SK-N-SH treated with all-trans-retinoic acid at 6 μM for 48 hours (cell line): ENCODE measurements around the gene DNMBP.

Experiments
- BACH2 ChIP-seq: fragments of 250-450 bp; sonication (Bioruptor Pico); IDR thresholded peaks from 2 replicates; pipeline ENCODE4 v1.9.0; 2021; ENCODE audit warnings: mild to moderate bottlenecking, borderline replicate concordance
- CREB5 ChIP-seq: fragments of 250-450 bp; sonication (Bioruptor Pico); IDR thresholded peaks from 2 replicates; pipeline ENCODE4 v1.5.1; 2020; ENCODE audit warnings: low read depth, mild to moderate bottlenecking, moderate library complexity
- CSRNP3 ChIP-seq: fragments of 250-450 bp; sonication (Bioruptor Pico); IDR thresholded peaks from 2 replicates; pipeline ENCODE4 v1.5.1; 2021; ENCODE audit warnings: mild to moderate bottlenecking, moderate library complexity
- GLIS3 ChIP-seq: fragments of 250-450 bp; sonication (Bioruptor Pico); IDR thresholded peaks from 2 replicates; pipeline ENCODE4 v1.5.0; 2020; ENCODE audit warnings: mild to moderate bottlenecking, moderate library complexity
- PATZ1 ChIP-seq: fragments of 250-450 bp; sonication (Bioruptor Pico); IDR thresholded peaks from 2 replicates; pipeline ENCODE4 v1.8.0; 2020; ENCODE audit warnings: mild to moderate bottlenecking, moderate library complexity, borderline replicate concordance
- RARB ChIP-seq: fragments of 250-450 bp; sonication (Bioruptor Pico); IDR thresholded peaks from 2 replicates; pipeline ENCODE4 v1.8.0; 2021; ENCODE audit warnings: mild to moderate bottlenecking, moderate library complexity
- TCF4 ChIP-seq: fragments of 250-450 bp; sonication (Bioruptor Pico); IDR thresholded peaks from 2 replicates; pipeline ENCODE4 v1.8.0; 2021; ENCODE audit warnings: mild to moderate bottlenecking, moderate library complexity, borderline replicate concordance
- TOX ChIP-seq: fragments of 250-450 bp; sonication (Bioruptor Pico); IDR thresholded peaks from 2 replicates; pipeline ENCODE4 v1.8.0; 2021; ENCODE audit warnings: mild to moderate bottlenecking, moderate library complexity, borderline replicate concordance
- TSHZ2 ChIP-seq: fragments of 250-450 bp; sonication (Bioruptor Pico); IDR thresholded peaks from 2 replicates; pipeline ENCODE4 v1.5.0; 2020; ENCODE audit warnings: mild to moderate bottlenecking, moderate library complexity
- ZC3H10 ChIP-seq: fragments of 250-450 bp; sonication (Bioruptor Pico); IDR thresholded peaks from 2 replicates; pipeline ENCODE4 v1.5.1; 2021; ENCODE audit warnings: mild to moderate bottlenecking, moderate library complexity
- ZFP30 ChIP-seq: fragments of 450-650 bp; formaldehyde crosslinking; IDR thresholded peaks from 2 replicates; pipeline ENCODE4 v1.5.0; 2022; ENCODE audit warnings: mild to moderate bottlenecking, moderate library complexity
- ZNF70 ChIP-seq: fragments of 450-650 bp; formaldehyde crosslinking; IDR thresholded peaks from 2 replicates; pipeline ENCODE4 v1.5.0; 2020; ENCODE audit warnings: mild to moderate bottlenecking, moderate library complexity

GRCh38 chr10:99995713-99996112 lies 14.0 kb downstream of the DNMBP start:
- TF ChIP-seq CREB5 (CRISPR knock-in tag) (no peak), TOX (CRISPR knock-in tag) (no peak), TSHZ2 (no peak), TCF4 (CRISPR knock-in tag) (no peak), ZFP30 (no peak), GLIS3 (CRISPR knock-in tag) (no peak), BACH2 (no peak), PATZ1 (CRISPR knock-in tag) (no peak), ZNF70 (no peak), RARB (CRISPR knock-in tag) (no peak), ZC3H10 (CRISPR knock-in tag) (no peak), CSRNP3 (CRISPR knock-in tag) (no peak)
